ENCODE measurements around the gene NPAS2.

NPAS2 gene

DNA sequence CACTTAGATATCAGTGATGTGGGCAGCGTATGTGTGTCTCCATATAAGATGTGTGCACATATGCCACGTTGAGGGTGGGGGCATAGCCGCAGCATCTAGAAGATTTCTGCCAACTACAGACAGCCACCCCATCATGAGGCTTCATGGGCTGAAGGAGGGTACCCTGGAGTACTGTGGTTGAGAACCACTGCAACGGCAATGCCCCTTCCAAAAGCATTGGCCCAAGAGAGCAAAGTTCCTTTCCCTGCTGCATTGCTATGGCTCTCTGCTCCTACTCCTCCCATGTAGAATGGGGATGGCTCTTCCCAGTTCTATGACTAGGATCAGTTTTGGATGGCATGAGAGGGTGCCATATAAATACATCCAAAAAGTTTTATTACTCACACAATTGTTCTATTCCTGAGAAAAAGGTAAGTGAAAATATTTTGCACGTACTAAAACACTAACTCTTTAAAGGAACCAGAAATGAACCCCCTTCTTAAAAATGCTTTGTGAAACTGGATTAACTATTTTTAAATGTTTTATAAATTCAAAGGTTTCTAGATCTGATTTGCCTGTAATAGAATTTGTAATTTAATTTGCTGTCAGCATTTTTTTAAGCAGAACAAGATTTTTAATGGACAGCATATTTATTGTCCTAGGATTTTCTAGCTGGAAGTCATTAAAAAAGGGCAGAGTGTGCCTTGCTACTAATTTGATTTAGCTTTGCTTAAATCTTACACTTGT lies 177.7 kb downstream of the NPAS2 start:
- DNase-seq = no peak

DNA sequence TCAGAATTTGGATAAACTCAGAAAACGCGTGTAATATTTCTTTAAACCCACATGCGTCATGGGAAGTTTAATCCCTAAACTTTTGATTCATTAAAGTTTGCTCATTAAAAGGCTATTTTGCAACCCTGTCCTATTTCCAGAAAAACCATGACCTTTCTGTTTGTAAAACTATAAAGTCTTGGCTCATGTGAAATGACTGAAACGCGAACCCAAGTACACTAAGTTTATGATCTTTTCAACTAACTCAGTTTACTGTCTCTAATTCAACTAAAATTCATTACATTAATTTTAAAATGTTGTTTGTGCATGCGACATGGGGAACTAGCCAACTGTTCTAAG lies 178.3 kb downstream of the NPAS2 start:
- DNase-seq = no peak

DNA sequence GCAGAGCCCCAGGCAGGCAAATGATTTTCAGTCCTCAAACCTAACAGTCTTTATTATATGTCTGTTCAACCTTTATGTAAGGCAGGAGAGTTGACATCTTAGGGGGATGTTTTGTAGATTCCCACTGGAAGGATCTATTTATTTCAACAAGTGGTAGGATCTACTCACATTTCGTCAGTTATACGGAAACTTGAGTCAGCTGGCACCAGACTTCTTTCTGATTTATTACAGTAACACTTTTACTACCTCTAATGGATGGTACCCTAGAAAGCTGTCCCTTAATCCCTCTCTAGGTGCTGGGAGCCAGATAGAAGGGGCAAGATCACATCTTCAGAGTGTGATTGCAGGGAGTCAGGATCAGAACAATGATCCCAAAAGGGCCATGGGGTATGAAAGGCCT lies 180.1 kb downstream of the NPAS2 start:
- DNase-seq = no peak

DNA sequence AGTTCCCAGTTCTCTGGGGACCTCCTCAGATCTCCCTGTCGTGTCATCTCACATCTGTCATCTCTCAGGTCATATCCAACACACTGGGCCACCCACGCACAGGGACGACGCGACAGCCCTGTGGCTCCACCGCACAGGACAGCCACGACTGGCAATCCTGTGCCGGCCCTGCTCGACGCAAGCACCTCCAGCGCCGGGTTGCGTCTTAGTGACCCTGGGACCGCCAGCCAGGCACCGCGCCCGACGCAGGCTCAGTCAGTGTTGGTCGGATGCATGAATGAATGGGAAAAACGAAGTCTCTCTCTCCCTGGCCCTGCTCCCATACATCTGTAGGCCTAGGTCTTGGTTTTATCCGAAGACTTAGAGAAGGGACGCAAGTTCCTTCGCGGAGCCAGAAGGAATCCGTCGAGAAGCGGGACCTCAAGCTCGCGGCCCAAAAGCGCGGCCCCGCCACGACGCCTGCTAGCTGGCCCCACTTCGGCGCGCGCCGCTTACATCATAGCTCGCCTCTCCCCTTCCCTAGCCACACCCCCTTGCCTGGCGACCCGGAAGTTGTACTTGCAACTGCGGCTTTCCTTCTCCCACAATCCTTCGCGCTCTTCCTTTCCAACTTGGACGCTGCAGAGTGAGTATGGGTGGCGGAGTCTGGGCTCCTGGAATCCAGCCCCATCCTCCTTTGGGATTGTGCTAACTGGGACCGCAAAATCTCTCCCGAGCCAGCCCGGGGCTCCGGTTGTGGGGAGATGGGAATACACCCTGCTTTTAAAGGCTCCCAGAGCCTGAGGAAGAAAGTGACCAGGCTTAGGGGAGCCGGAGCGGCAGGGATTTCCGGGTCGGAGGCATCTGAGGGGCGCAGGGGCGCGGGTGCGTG lies 182.0 kb downstream of the NPAS2 start, which contains the start of gene RPL31:
Gene RPL31 (plus strand): TSS at position 599 of the 871 bp plus-strand sequence. CDS start 413 bp downstream, outside the sequence.
- DNase-seq = peak; percentile 97

DNA sequence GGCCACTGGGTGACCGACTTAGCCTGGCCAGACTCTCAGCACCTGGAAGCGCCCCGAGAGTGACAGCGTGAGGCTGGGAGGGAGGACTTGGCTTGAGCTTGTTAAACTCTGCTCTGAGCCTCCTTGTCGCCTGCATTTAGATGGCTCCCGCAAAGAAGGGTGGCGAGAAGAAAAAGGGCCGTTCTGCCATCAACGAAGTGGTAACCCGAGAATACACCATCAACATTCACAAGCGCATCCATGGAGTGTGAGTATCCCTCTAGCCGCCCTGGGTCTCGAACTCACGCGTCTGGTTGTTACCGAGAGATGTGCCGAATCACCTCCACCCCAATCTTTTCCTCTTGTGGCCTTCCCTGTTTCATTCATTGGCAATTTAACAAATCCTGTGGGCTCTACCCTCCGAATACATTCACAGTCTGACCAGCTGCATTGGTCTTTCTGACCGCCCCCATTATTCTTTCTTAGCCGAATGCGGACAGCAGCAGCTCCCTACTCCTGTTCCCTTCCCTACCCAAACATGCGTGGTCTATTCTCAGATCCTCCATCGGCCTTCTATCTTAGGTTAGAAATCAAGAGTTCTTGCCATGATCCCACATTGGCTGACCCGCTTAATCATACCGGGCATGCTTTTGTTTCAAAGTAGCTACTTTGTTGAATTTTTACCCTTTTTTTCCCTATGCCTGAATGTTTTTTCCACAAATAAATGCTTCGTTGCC lies 182.8 kb downstream of the NPAS2 start:
- no peak for DNase-seq

DNA sequence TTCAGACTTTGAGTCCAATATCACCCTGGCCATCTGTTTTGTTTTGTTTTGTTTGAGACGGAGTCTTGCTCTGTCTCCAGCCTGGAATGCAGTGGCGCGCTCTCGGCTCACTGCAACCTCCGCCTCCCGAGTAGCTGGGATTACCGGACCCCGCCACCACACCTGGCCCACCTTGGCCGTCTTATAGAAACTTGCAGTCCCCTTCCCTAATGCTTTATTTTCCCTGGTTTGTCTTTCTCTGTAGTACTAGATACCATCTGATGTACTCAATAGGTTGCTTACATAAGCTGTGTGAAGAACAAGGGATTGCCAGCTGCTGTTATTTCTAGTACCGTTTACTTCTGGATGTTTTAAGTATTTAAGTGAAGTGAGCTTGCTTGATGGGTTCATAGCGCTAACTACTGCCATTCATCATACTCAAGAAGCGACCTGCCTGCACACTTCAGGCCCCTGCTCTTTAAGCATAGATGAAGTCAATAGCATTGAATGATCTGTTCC lies 183.4 kb downstream of the NPAS2 start:
- no peak for DNase-seq

DNA sequence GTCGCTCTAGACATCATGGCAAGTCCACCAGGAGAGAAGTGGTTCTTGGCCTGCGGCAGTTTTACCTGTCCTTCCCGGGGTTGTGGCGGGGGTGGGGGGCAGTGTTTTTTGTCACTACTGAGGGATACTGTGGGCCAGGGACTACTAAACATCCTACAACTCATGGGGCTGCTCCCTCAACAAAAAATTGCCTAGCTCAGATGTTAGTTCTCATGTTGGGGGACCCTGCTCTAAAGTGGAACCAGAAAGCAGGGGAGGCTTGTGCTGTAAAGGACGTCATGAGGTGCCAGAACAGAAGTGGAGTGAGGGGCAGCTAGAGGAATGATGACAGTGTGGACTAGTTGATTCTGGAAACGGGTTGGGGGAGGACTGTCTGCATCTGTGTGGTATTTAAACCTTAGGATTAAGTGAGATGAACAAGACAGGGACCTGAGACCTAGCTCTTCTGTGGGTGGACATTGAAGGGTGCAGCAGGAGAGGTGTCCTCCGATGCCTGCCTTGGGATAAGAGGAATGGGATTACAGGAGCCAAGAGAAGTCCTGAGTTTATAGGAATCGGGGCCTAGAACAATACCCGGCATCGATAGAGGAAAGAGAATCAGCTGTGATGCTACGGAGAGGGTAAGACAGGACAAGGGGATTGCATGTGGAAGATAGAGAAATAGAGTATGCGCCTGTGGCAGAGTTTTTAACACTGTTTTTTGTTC lies 184.8 kb downstream of the NPAS2 start:
- DNase-seq = no peak

DNA sequence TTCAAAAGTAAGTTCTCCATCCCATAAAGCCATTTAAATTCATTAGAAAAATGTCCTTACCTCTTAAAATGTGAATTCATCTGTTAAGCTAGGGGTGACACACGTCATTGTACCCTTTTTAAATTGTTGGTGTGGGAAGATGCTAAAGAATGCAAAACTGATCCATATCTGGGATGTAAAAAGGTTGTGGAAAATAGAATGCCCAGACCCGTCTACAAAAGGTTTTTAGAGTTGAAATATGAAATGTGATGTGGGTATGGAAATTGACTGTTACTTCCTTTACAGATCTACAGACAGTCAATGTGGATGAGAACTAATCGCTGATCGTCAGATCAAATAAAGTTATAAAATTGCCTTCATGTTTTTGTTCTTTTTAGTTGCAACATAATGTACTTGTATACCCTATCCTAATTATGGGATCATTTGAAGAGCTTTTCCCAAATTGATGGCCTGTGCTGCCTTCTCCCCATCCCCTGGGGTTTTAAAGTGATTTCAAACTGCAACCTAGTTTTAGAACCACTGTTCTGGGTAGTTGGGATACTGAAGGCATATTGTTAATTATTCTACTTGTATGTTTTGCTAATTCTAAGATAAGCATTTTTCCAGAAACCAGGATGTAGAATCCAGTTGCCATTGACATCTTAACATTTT lies 186.3 kb downstream of the NPAS2 start:
- no peak for DNase-seq

DNA sequence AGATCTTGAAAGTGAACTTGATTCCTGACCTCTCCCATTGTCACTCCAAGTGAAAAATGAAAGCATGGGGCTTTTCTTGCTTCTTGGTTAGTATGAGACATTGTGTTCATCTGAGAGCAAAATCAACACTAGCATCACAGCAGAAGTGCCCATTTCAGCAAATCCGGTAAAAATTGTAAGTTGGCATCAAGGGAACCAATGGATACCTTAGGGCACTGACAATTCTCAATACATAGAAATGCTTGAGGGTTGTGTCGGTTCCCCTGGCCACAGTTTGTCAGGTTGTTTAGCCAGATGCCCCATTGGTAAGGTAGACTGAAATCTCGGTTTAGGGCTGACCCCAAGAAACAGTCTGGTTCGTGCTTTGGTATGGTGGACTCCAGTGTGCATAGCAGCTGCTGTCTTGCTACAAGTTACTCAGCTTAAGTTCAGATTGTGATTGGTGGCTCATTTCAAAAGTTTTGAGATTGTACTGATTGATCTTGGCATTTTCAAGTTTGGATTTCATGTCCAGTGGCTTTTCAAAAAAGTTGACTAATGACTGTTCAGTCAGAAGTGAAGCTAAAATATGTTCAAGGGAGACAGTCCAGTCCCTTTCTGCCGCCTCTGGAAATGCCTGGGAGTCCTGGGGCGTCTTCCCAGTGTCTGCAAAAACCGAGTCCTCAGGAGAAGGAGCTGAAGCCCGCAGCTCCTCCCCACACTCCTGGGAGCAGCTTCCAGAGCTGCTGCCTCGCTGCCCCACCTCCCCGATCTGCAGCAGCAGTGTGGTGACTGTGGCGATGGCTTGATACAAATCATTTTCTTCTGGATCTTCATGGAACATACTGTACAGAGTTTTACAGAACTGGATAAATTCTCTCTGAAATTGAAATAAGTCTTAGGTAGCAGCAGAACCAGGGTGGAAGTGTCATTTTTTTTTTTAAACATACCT lies 187.7 kb downstream of the NPAS2 start:
- DNase-seq = peak; percentile 38

DNA sequence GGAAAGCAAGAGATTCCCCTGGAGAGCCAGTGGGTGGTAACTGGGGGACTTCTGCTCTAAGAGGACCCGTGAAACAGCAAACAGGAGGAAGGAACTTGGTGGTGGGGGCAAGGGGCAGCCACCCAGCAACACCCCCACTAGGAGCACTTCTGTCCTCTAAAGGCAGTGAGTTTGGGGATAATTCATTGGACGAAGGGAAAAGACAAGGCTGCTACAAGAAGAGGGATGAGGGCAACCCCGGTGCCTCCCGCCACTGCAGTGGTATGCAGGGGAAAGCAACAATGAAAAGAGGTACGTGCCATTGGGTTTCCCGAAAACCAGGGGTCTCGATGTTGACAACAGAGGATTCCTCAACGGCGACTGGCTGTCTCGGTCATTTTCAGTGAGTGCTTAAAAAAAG lies 191.2 kb downstream of the NPAS2 start:
- DNase-seq = no peak

DNA sequence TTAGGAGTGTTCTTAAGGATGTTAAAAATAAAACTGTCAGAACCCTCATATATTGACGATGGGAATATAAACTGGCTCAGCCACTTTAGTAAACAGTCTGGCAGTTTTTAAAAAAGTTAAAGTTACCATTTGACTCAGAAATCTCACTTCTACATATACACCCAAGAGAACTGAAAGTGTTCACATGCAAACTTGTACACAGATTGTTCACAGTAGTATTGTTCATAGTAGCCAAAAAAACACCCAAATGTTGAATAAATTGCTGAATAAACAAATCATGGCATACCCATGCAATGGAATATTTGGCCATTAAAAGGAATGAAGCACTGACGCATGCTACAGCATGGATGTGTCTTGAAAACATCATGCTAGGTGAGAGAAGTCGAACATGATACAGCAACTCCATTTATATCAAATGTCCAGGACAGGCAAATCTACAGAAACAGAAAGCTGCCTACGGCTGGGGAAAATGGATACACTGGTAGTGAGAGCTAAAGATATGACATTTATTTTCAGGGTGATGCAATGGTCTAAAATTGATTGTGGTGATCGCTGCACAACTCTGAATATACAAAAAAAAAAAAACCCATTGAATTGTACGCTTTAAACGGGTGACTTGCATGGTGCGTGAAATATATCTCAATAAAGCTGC lies 192.2 kb downstream of the NPAS2 start:
- DNase-seq = peak; percentile 46

DNA sequence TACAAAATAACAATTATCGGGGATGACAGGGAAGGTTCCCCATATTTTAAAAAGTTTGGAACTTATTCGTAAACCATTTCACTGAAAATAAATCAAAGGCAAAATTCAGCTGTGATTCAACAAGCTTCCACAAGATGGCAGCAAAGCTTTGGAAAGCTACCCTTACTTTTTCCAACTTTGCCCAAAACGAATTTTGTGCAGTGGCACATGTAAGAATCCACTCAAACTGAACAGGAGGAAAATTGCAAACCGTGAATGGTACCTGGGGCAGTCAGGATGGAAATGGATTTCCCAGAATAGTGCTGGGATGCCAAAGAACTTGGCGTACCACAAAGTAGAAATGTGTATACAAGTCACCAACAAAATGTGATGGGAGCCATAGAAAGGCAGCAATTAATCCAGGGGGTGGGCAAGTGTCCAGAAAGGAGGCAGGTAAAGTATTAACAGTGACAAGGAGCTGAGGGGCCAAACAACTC lies 192.8 kb downstream of the NPAS2 start:
- peak; percentile 46 for DNase-seq

DNA sequence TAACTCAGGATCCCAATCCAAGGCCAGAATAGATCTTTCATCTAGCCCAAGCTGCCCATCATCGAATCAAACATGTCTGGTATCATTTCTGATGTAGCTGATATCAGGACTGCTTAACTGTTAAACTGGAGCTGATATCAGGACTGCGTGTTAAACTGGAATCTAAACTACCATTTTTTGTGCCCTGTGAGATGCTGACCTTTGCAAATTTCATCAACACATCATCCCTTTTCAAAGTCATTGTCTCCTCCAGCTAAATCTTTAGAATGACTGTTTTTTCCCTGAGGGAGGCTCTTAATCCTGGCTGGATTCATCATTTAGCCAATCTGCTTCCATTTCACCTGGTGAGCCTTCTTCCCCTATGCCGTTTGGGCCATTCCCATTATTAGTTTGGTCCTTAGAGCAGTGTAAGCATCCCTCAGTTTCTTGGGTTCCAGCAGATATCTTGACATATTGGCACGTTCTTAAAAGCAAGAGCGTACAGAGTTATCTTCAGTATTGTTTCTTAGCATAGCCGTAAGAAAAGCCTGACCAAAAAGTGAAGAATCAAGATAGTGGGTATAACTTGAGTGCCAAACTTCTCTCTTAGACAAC lies 194.4 kb downstream of the NPAS2 start:
- DNase-seq = no peak

DNA sequence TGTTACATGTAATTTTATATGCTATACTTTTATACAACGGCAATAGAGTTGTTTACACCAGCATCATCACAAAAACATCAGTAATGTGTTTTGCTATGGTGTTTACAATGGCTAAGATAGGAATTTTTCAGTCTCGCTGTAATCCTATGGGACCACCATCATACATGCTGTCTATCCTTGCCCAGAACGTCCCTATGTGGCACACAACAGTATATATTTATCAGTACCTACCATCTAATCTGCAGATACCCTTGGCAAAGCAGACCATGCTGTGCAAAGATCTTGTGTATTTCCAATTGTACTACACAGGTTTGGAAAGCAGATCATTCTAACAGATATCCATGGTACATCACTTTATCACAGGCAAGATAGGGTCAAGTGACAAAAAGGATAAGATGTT lies 197.4 kb downstream of the NPAS2 start:
- no peak for DNase-seq

DNA sequence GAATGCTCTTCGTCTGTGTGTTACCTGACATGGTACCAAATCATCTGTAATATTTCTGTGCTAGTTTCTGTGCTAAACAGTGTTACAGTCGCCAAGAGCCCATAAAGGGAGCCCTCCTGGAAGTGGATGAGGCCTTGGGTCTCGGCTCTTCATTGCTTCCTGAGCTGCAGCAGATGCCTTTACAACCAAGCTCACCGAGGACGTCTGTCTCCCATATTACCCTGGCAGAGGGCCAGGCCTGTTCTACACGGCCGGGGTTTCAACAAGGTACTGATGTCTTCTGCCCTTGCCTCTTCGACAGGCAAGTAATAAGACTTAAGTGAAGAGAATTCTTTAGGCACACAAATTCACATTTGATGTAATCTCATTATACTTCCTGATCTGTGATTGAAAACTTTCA lies 199.0 kb downstream of the NPAS2 start:
- no peak for DNase-seq

DNA sequence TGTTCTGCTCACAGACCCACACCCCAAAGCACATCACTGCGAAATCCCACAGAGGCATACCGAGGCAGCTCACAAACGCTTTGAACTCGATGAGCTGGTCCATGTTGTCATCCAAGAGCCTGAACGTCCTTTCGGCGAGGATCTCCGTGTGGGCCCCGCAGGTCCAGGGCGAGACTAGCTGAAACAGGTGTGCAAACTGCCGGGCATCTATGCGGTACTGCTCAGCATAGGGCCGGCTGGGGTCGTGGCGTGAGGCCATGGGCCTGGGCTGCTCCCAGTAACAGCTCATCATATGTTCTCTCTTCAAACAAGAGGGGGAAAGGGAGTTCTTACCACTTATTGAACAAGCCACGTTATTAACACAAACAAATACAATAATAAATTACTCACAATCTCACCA lies 202.3 kb downstream of the NPAS2 start:
- DNase-seq = no peak

DNA sequence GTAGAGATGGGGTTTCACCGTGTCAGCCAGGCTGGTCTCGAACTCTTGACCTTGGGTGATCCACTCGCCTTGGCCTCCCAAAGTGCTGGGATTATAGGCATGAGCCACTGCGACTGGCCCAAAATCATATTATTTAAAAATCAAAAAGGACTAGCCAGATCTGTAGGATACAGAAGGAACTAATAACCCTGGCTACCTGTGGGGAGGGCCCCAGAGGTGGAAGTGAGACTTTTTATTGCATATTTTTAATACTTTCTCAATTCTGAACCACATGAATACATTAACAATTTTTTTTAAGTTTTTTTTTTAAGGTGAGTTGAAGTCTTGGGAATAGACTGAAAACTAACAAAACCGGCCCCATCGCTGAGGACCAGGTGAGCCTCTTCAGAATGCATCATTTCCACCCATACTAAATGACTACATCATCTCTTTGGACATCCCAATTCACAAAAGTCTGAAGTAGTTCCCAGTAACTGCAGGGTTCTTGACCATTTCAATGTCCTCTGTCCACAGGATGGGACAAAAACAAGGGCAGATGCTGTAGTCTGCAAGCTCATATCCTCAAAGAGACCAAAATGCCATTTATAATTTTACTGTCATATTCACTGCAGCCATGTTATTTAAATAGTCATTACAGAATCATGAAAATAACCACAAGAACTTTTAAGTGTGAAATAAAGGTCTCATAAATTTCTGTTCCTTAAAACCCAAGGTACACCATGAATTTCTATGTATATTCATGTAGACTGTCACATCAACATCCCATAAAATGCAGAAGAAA lies 203.6 kb downstream of the NPAS2 start:
- DNase-seq = no peak

DNA sequence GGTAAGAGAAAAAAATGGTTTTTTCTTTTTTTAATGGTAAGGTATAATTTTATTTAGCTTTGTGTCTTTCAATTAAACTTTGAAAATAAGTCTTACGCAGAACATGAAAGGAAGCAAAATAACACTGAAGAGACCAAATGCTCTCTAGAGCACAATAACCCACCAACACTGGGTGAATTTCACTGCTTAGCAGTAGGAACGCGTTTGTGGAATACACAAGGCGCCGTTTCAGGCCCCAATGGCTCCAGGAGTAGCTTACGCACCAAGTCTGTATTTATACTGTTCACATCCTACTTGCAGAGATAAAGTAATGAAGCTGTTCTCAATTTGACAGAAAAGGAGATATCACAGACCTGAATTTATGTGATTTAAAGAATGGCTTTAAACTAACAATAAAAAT lies 205.6 kb downstream of the NPAS2 start:
- DNase-seq = no peak

DNA sequence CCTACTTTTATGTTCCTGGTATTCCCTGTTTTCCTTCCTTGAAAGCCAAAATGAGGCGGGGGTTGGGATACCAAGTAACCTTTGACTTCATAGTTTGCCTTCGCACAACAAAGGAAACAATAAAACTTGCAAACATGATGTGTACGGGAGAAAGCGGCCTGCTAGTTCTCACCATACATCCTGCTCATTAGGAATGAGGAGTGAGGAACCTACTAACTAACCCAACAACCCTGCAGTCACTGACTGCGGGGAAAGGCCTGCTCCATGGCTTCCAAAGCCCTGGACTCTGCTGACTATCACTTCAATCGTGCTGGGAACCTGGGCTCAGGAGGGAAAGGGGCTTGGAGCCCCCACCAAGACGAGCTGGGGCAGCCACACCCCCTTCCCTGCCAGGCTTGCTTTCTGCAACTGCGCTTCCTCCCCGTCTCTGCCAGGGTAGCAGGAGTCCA lies 206.3 kb downstream of the NPAS2 start:
- no peak for DNase-seq
